ENCODE results near the gene FBXL14.

GRCh38 chr12:1523046-1523445, 71.3 kb downstream of the FBXL14 start:
- TF ChIP-seq CTCF (IDR thresholded peaks at IDR 0.05; ENCODE audit: poor library complexity) (no peak), EZH2 (IDR thresholded peaks at IDR 0.05; ENCODE audit: borderline replicate concordance) (no peak)

All from hepatocyte (in vitro differentiated cells).